ENCODE data around the gene CHAT.

CHAT gene

DNA sequence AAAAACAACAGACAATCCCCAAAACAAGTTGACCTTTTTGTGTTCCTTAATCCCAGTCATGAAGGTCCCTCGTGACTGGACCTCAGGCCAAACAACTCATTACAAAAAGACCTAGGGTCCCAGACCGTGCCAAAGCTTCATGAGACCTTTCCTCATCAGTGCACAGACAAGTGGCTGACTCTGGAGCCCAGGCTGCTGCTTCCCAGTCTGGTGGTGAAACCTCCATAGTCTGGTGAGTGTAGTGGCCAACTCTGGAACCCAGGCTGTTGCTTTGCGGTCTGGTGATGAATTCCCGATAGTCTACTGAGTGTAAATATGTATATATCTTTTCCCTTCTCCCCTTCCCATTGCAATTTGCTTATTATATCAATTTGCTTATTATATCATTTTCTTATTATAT lies 25.9 kb upstream of the CHAT start:
- H3K4me1 ChIP-seq (ENCODE audit: control insufficient read depth in 2 of 2, insufficient read depth in 1 of 2, low read depth in 1 of 2, low read length in 2 of 2), result peaks cover 0 to 2% of the 10 kb centered on the region in 2 donors
- H3K9me3 ChIP-seq (replicated peaks in 1 of 2; ENCODE audit: control insufficient read depth in 2 of 2, insufficient read depth in 1 of 2, low read depth in 1 of 2, low read length in 2 of 2), result no peaks in the 10 kb centered on the region
- no peaks in the 10 kb centered on the region for H3K36me3 ChIP-seq (replicated peaks in 1 of 2; ENCODE audit: control insufficient read depth in 2 of 2, insufficient read depth in 2 of 2, low read length in 2 of 2)
- H3K9ac ChIP-seq (ENCODE audit: low read depth, low read length, poor library complexity), result no peak overlapping the region
- H4K8ac ChIP-seq (ENCODE audit: low read depth, low read length), result no peak overlapping the region
- no peak overlapping the region for H2BK120ac ChIP-seq (ENCODE audit: low read depth, low read length)
- no peaks in the 10 kb centered on the region for H3K27me3 ChIP-seq (ENCODE audit: control insufficient read depth in 3 of 3, insufficient read depth in 3 of 3, low read depth in 1 of 3, low read length in 3 of 3)
- H4K91ac ChIP-seq (ENCODE audit: low read depth, low read length, poor library complexity), result no peak overlapping the region
- no peaks in the 10 kb centered on the region for H3K79me1 ChIP-seq (ENCODE audit: low read depth, low read length)
- no peak overlapping the region for H3K4me2 ChIP-seq (ENCODE audit: insufficient read depth, low read length, poor library complexity, severe bottlenecking)
- H2AFZ ChIP-seq (ENCODE audit: low read length), result no peak overlapping the region
- H3K4ac ChIP-seq (ENCODE audit: low read length), result no peak overlapping the region
- no peak overlapping the region for H3K4me3 ChIP-seq (ENCODE audit: low read length in 2 of 2)
- H2BK5ac ChIP-seq (ENCODE audit: low read length), result no peak overlapping the region
- no peak overlapping the region for H3K27ac ChIP-seq (replicated peaks; ENCODE audit: low read length)
- WGBS, 2 donors (ENCODE audit: extremely low coverage in 2 of 2, insufficient read length in 2 of 2, insufficient replicate concordance in 1 of 2), result no CpG with 5 or more reads among the region's 4 CpGs
- DNase-seq (ENCODE audit: low spot score), result no peak
- H3K23ac ChIP-seq (ENCODE audit: low read depth, low read length, poor library complexity), result no peak overlapping the region
- H3K14ac ChIP-seq (ENCODE audit: low read length), result no peak overlapping the region
- no peak overlapping the region for H2AK5ac ChIP-seq (ENCODE audit: low read depth, low read length)
- H3K18ac ChIP-seq (ENCODE audit: low read length), result no peak overlapping the region
- no peak overlapping the region for H2BK12ac ChIP-seq (ENCODE audit: low read length)
- no peak overlapping the region for H2BK15ac ChIP-seq (ENCODE audit: low read length)

DNA sequence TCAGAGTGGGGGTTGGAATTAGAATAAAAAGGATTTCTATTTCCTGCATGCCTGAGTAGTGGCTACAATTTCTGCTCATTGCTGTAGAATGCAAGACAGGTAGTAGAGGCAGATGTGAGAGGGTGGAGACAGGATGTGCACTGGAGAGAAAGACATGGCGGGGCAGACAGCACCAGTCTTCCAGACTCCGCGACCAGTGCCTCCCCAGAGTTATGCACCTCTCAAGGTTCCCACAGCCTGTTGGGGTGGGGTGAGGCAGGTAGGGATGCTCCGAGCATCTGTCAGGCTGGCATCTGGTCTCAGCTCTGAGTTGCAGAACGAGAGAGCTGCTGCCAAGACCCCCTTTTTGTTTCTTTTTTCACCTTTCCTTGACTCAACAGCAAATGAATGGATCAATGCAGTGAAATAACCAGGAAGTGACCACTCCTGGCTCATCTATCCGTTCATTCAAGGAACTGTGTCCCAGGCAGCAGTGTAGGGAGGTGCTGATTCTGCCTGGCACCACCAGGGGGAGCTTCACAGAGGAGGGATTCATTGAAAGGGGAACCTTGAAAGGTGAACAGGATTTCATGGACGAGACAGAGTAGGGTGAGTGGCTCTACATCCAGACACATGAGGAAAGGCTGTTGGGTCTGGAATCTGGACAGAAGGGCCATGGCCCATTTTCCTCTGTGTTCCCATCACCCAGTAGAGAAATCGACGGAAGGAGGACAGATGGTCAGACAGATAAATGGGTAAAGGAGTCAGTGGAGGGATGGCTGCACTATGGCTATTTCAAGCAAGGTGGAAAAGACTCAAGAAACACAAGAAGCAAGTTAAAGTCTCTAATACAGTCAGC lies 20.9 kb upstream of the CHAT start:
- H3K27ac ChIP-seq (replicated peaks; ENCODE audit: low read length), result no peak overlapping the region
- no peak overlapping the region for H3K4ac ChIP-seq (ENCODE audit: low read length)
- H3K14ac ChIP-seq (ENCODE audit: low read length), result no peak overlapping the region
- no peak overlapping the region for H2BK5ac ChIP-seq (ENCODE audit: low read length)
- H2BK12ac ChIP-seq (ENCODE audit: low read length), result no peak overlapping the region
- no peak overlapping the region for H3K4me2 ChIP-seq (ENCODE audit: insufficient read depth, low read length, poor library complexity, severe bottlenecking)
- no peak for DNase-seq (ENCODE audit: low spot score)
- H4K91ac ChIP-seq (ENCODE audit: low read depth, low read length, poor library complexity), result no peak overlapping the region
- H2AK5ac ChIP-seq (ENCODE audit: low read depth, low read length), result no peak overlapping the region
- H3K27me3 ChIP-seq (ENCODE audit: control insufficient read depth in 3 of 3, insufficient read depth in 3 of 3, low read depth in 1 of 3, low read length in 3 of 3), result peaks cover 0 to 6% (median 2%) of the 10 kb centered on the region in 3 experiments
- H3K23ac ChIP-seq (ENCODE audit: low read depth, low read length, poor library complexity), result no peak overlapping the region
- no peak overlapping the region for H3K4me3 ChIP-seq (ENCODE audit: low read length in 2 of 2)
- no peak overlapping the region for H3K18ac ChIP-seq (ENCODE audit: low read length)
- no CpG with 5 or more reads among the region's 9 CpGs for WGBS, 2 donors (ENCODE audit: extremely low coverage in 2 of 2, insufficient read length in 2 of 2, insufficient replicate concordance in 1 of 2)
- no peaks in the 10 kb centered on the region for H3K36me3 ChIP-seq (replicated peaks in 1 of 2; ENCODE audit: control insufficient read depth in 2 of 2, insufficient read depth in 2 of 2, low read length in 2 of 2)
- H2AFZ ChIP-seq (ENCODE audit: low read length), result no peak overlapping the region
- no peak overlapping the region for H4K8ac ChIP-seq (ENCODE audit: low read depth, low read length)
- H2BK120ac ChIP-seq (ENCODE audit: low read depth, low read length), result no peak overlapping the region
- peaks cover 0 to 1% of the 10 kb centered on the region in 2 donors for H3K4me1 ChIP-seq (ENCODE audit: control insufficient read depth in 2 of 2, insufficient read depth in 1 of 2, low read depth in 1 of 2, low read length in 2 of 2)
- no peaks in the 10 kb centered on the region for H3K9me3 ChIP-seq (replicated peaks in 1 of 2; ENCODE audit: control insufficient read depth in 2 of 2, insufficient read depth in 1 of 2, low read depth in 1 of 2, low read length in 2 of 2)
- H3K9ac ChIP-seq (ENCODE audit: low read depth, low read length, poor library complexity), result no peak overlapping the region
- no peak overlapping the region for H2BK15ac ChIP-seq (ENCODE audit: low read length)
- H3K79me1 ChIP-seq (ENCODE audit: low read depth, low read length), result no peaks in the 10 kb centered on the region

DNA sequence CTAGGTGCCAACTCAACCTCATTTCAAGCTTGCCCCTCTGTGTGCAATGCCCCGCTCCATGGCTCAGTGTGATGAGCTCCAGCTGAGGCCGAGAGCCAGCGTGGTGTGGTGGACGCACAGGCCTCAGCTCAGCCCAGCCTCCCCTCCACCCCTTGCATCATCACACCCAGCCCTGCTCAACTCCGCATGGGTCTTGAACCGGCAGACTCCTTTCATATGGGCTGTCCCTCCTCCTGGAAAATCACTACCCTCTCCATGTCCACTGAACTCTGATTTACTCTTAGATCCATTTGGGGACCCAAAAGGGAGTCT lies 20.3 kb upstream of the CHAT start:
- WGBS, 2 donors (ENCODE audit: extremely low coverage in 2 of 2, insufficient read length in 2 of 2, insufficient replicate concordance in 1 of 2), result no CpG with 5 or more reads among the region's 6 CpGs
- Histone ChIP-seq H3K36me3 (replicated peaks in 1 of 2; ENCODE audit: control insufficient read depth in 2 of 2, insufficient read depth in 2 of 2, low read length in 2 of 2) (no peaks in the 10 kb centered on the region), H3K4me2 (ENCODE audit: insufficient read depth, low read length, poor library complexity, severe bottlenecking) (no peak overlapping the region), H2BK120ac (ENCODE audit: low read depth, low read length) (no peak overlapping the region), H3K14ac (ENCODE audit: low read length) (no peak overlapping the region), H3K23ac (ENCODE audit: low read depth, low read length, poor library complexity) (no peak overlapping the region), H3K27ac (replicated peaks; ENCODE audit: low read length) (no peak overlapping the region), H4K91ac (ENCODE audit: low read depth, low read length, poor library complexity) (no peak overlapping the region), H4K8ac (ENCODE audit: low read depth, low read length) (no peak overlapping the region), H2BK5ac (ENCODE audit: low read length) (no peak overlapping the region), H3K27me3 (ENCODE audit: control insufficient read depth in 3 of 3, insufficient read depth in 3 of 3, low read depth in 1 of 3, low read length in 3 of 3) (peaks cover 0 to 6% (median 2%) of the 10 kb centered on the region in 3 experiments), H2AK5ac (ENCODE audit: low read depth, low read length) (no peak overlapping the region), H2AFZ (ENCODE audit: low read length) (no peak overlapping the region), H3K4me3 (ENCODE audit: low read length in 2 of 2) (no peak overlapping the region), H3K79me1 (ENCODE audit: low read depth, low read length) (no peaks in the 10 kb centered on the region), H2BK15ac (ENCODE audit: low read length) (no peak overlapping the region), H2BK12ac (ENCODE audit: low read length) (no peak overlapping the region), H3K9ac (ENCODE audit: low read depth, low read length, poor library complexity) (no peak overlapping the region), H3K4me1 (ENCODE audit: control insufficient read depth in 2 of 2, insufficient read depth in 1 of 2, low read depth in 1 of 2, low read length in 2 of 2) (peaks cover 0 to 1% of the 10 kb centered on the region in 2 donors), H3K4ac (ENCODE audit: low read length) (no peak overlapping the region), H3K9me3 (replicated peaks in 1 of 2; ENCODE audit: control insufficient read depth in 2 of 2, insufficient read depth in 1 of 2, low read depth in 1 of 2, low read length in 2 of 2) (no peaks in the 10 kb centered on the region), H3K18ac (ENCODE audit: low read length) (no peak overlapping the region)
- DNase-seq (ENCODE audit: low spot score), result no peak

DNA sequence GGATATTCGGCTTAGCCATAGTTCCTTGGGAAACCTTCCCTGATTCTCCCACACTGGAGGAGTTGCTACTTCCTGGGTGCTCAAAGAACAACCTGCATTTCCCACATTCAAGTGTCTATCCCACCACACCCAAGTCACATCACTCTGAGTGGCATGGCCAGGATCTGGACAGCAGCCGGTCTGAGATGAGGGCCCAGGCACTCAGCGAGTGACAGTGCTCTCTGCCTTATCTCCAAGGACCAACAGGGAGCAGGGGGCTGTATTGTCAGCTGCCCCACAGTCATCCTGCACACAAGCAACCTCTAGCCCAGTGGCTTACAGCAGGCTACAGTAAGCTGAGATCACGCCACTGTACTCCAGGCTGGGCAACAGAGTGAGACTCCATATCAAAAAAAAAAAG lies 19.8 kb upstream of the CHAT start:
- Histone ChIP-seq H2AK5ac (ENCODE audit: low read depth, low read length) (no peak overlapping the region), H4K91ac (ENCODE audit: low read depth, low read length, poor library complexity) (no peak overlapping the region), H3K4me3 (ENCODE audit: low read length in 2 of 2) (no peak overlapping the region), H3K36me3 (replicated peaks in 1 of 2; ENCODE audit: control insufficient read depth in 2 of 2, insufficient read depth in 2 of 2, low read length in 2 of 2) (no peaks in the 10 kb centered on the region), H3K4ac (ENCODE audit: low read length) (no peak overlapping the region), H2BK120ac (ENCODE audit: low read depth, low read length) (no peak overlapping the region), H3K4me1 (ENCODE audit: control insufficient read depth in 2 of 2, insufficient read depth in 1 of 2, low read depth in 1 of 2, low read length in 2 of 2) (peaks cover 0 to 1% of the 10 kb centered on the region in 2 donors), H3K4me2 (ENCODE audit: insufficient read depth, low read length, poor library complexity, severe bottlenecking) (no peak overlapping the region), H3K79me1 (ENCODE audit: low read depth, low read length) (no peaks in the 10 kb centered on the region), H3K23ac (ENCODE audit: low read depth, low read length, poor library complexity) (no peak overlapping the region), H3K9me3 (replicated peaks in 1 of 2; ENCODE audit: control insufficient read depth in 2 of 2, insufficient read depth in 1 of 2, low read depth in 1 of 2, low read length in 2 of 2) (no peaks in the 10 kb centered on the region), H3K14ac (ENCODE audit: low read length) (no peak overlapping the region), H2BK5ac (ENCODE audit: low read length) (no peak overlapping the region), H3K18ac (ENCODE audit: low read length) (no peak overlapping the region), H2AFZ (ENCODE audit: low read length) (no peak overlapping the region), H3K27me3 (ENCODE audit: control insufficient read depth in 3 of 3, insufficient read depth in 3 of 3, low read depth in 1 of 3, low read length in 3 of 3) (peaks cover 0 to 6% (median 2%) of the 10 kb centered on the region in 3 experiments), H3K9ac (ENCODE audit: low read depth, low read length, poor library complexity) (no peak overlapping the region), H2BK15ac (ENCODE audit: low read length) (no peak overlapping the region), H3K27ac (replicated peaks; ENCODE audit: low read length) (no peak overlapping the region), H2BK12ac (ENCODE audit: low read length) (no peak overlapping the region), H4K8ac (ENCODE audit: low read depth, low read length) (no peak overlapping the region)
- no CpG with 5 or more reads among the region's 4 CpGs for WGBS, 2 donors (ENCODE audit: extremely low coverage in 2 of 2, insufficient read length in 2 of 2, insufficient replicate concordance in 1 of 2)
- no peak for DNase-seq (ENCODE audit: low spot score)
